ENCODE results near the gene ZSWIM1.

Gene ZSWIM1

GRCh38 chr20:45880988-45881788 is at the start of gene ZSWIM1:
Gene ZSWIM1 (plus strand): TSS chr20:45881227. CDS start chr20:45882593, 1,366 bp downstream.
- no peaks in the 10 kb centered on the region for H3K27me3 ChIP-seq (ENCODE audit: insufficient read depth, poor library complexity, severe bottlenecking)
- DNase-seq (ENCODE audit: low spot score) = peak; percentile 100
- TF ChIP-seq CTCF (IDR thresholded peaks at IDR 0.05; ENCODE audit: poor library complexity, severe bottlenecking) = no peak
- peaks cover 16% of the 10 kb centered on the region for H3K4me1 ChIP-seq (ENCODE audit: insufficient read depth, poor library complexity, severe bottlenecking)
- peak; percentile 97 for ATAC-seq (ENCODE audit: low read depth)
- H3K9me3 ChIP-seq (ENCODE audit: severe bottlenecking) = no peaks in the 10 kb centered on the region
- H3K36me3 ChIP-seq (ENCODE audit: low read depth) = peaks cover 34% of the 10 kb centered on the region
- peak within 1 kb of the TSS; percentile 48 for H3K4me3 ChIP-seq (ENCODE audit: severe bottlenecking)
- H3K27ac ChIP-seq (ENCODE audit: poor library complexity, severe bottlenecking) = peak within 1 kb of the TSS; percentile 13

- Histone ChIP-seq H3K4me1 (ENCODE audit: insufficient read depth, poor library complexity, severe bottlenecking) (peaks cover 15% of the 10 kb centered on the region), H3K27me3 (ENCODE audit: insufficient read depth, poor library complexity, severe bottlenecking) (no peaks in the 10 kb centered on the region), H3K4me3 (ENCODE audit: severe bottlenecking) (no peak overlapping the region), H3K36me3 (ENCODE audit: low read depth) (no peaks in the 10 kb centered on the region), H3K9me3 (ENCODE audit: severe bottlenecking) (no peaks in the 10 kb centered on the region), H3K27ac (ENCODE audit: poor library complexity, severe bottlenecking) (peak overlapping the region; percentile 54)
- no peak for ATAC-seq (ENCODE audit: low read depth)
- TF ChIP-seq CTCF (IDR thresholded peaks at IDR 0.05; ENCODE audit: poor library complexity, severe bottlenecking) = no peak
- DNase-seq (ENCODE audit: low spot score) = no peak
Measured at GRCh38 chr20:45832619-45833018, 48.4 kb upstream of the ZSWIM1 start.

- TF ChIP-seq CTCF (IDR thresholded peaks at IDR 0.05; ENCODE audit: poor library complexity, severe bottlenecking) = no peak
- Histone ChIP-seq H3K4me1 (ENCODE audit: insufficient read depth, poor library complexity, severe bottlenecking) (peaks cover 15% of the 10 kb centered on the region), H3K9me3 (ENCODE audit: severe bottlenecking) (no peaks in the 10 kb centered on the region), H3K27me3 (ENCODE audit: insufficient read depth, poor library complexity, severe bottlenecking) (no peaks in the 10 kb centered on the region), H3K36me3 (ENCODE audit: low read depth) (peaks cover 1% of the 10 kb centered on the region; the same call in 1 of the 2 replicates), H3K4me3 (ENCODE audit: severe bottlenecking) (peak within 1 kb of the TSS; percentile 55), H3K27ac (ENCODE audit: poor library complexity, severe bottlenecking) (peak within 1 kb of the TSS; percentile 54)
- DNase-seq (ENCODE audit: low spot score) (peak; percentile 96), ATAC-seq (ENCODE audit: low read depth) (peak; percentile 90)
Measured at GRCh38 chr20:45833030-45833882, 47.8 kb upstream of the ZSWIM1 start, which contains the start of gene SNX21. Gene SNX21 (plus strand): TSS chr20:45833799. CDS start chr20:45833920, 121 bp downstream.

GRCh38 chr20:45833883-45834796 is 46.9 kb upstream of the ZSWIM1 start:
- ATAC-seq (ENCODE audit: low read depth) = peak; percentile 75
- Histone ChIP-seq H3K4me3 (ENCODE audit: severe bottlenecking) (peak overlapping the region; percentile 55), H3K27ac (ENCODE audit: poor library complexity, severe bottlenecking) (peak overlapping the region; percentile 54), H3K9me3 (ENCODE audit: severe bottlenecking) (no peaks in the 10 kb centered on the region), H3K27me3 (ENCODE audit: insufficient read depth, poor library complexity, severe bottlenecking) (no peaks in the 10 kb centered on the region), H3K4me1 (ENCODE audit: insufficient read depth, poor library complexity, severe bottlenecking) (peaks cover 15% of the 10 kb centered on the region), H3K36me3 (ENCODE audit: low read depth) (peaks cover 3% of the 10 kb centered on the region; the same call in 1 of the 2 replicates)
- no peak for TF ChIP-seq CTCF (IDR thresholded peaks at IDR 0.05; ENCODE audit: poor library complexity, severe bottlenecking)
- peak; percentile 88 for DNase-seq (ENCODE audit: low spot score)
